ENCODE results near the gene DPH1. TPM values are rescaled to one million over a fixed set of nuclear protein-coding genes. Genes with fewer than 3 reads are reported as not detected.

Gene DPH1
- total and polyA plus RNA-seq, 4 donors, result 9.8 to 24.6 (median 19.4) TPM

- Histone ChIP-seq H3K4me1 (ENCODE audit: control insufficient read depth in 4 of 4, insufficient read depth in 4 of 4, low read length in 3 of 4) (peaks cover 27 to 69% (median 48%) of the 10 kb centered on the region in 4 donors), H3K27me3 (ENCODE audit: control insufficient read depth in 4 of 4, insufficient read depth in 4 of 4, low read length in 3 of 4) (no peaks in the 10 kb centered on the region), H3K9ac (ENCODE audit: low read depth in 1 of 2, low read length in 2 of 2) (no peak overlapping the region), H3K4me3 (ENCODE audit: low read depth in 1 of 3, low read length in 3 of 3) (peak overlapping the region in 2 of 3 donors; percentile 32 to 33), H3K27ac (ENCODE audit: low read depth in 1 of 2, low read length in 2 of 2) (peak overlapping the region; percentile 19 to 83), H3K36me3 (ENCODE audit: control insufficient read depth in 4 of 4, insufficient read depth in 3 of 4, low read depth in 1 of 4, low read length in 3 of 4) (no peaks in the 10 kb centered on the region), H3K9me3 (ENCODE audit: control insufficient read depth in 4 of 4, low read length in 3 of 4) (no peaks in the 10 kb centered on the region)
- 49% methylated on average over 9 of the region's 9 CpGs for WGBS
- DNase-seq (ENCODE audit: low spot score), result no peak
- TF ChIP-seq HNF4G (IDR thresholded peaks at IDR 0.05), result no peak
- TF ChIP-seq ATF3 (IDR thresholded peaks at IDR 0.05), result no peak
- no peak for TF ChIP-seq ZBTB33 (IDR thresholded peaks at IDR 0.05)
- no peak for TF ChIP-seq FOXA2 (IDR thresholded peaks at IDR 0.05)
- TF ChIP-seq RXRA (IDR thresholded peaks at IDR 0.05), result no peak
Measured at GRCh38 chr17:1996800-1997288, 33.1 kb upstream of the DPH1 start.

DNA sequence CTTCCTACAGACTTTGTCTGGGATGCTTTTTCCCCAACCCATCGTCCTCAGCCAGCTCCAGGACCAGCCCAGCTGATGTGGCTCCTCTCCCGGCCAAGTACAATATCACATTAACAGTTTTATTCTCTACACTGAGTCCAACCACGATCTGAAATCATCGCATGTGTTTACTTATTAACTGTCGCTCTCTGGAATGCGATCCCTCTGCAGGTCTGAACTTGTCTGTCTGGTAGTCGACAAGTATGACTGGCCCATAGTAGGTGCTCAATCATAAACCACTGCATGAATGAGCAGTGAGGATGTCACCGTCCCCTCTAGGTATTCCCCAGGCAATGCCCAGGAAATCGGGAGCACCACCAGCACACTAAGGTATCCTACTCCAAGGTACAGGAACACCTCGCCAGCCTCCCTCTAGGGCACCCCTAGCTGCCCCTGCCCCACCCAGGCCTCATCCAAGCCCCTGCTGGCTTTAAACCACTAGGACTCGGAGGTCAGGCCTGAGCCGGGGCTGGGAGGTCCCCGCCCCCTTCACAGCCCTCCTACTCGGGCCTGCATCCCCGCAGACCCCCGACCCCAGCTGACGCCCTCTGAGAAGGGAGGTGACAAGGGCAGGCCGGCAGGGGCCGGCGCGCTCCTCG is 32.5 kb upstream of the DPH1 start:
- H3K4me1 ChIP-seq (ENCODE audit: control insufficient read depth in 4 of 4, insufficient read depth in 4 of 4, low read length in 3 of 4), result peaks cover 27 to 72% (median 51%) of the 10 kb centered on the region in 4 donors
- no peaks in the 10 kb centered on the region for H3K9me3 ChIP-seq (ENCODE audit: control insufficient read depth in 4 of 4, low read length in 3 of 4)
- peak; percentile 31 for TF ChIP-seq FOXA2 (IDR thresholded peaks at IDR 0.05)
- TF ChIP-seq EGR1 (IDR thresholded peaks at IDR 0.05; ENCODE audit: low read depth in 2 of 2), result no peak
- TF ChIP-seq SP1 (IDR thresholded peaks at IDR 0.05), result peak; percentile 46
- peak; percentile 31 to 43 for TF ChIP-seq HNF4A (conservative IDR thresholded peaks at IDR 0.05)
- TF ChIP-seq TAF1 (conservative IDR thresholded peaks at IDR 0.05), result peak; percentile 77
- TF ChIP-seq RXRA (IDR thresholded peaks at IDR 0.05), result peak in 1 of 2 donors; percentile 55
- TF ChIP-seq YY1 (IDR thresholded peaks at IDR 0.05), result no peak
- TF ChIP-seq JUND (IDR thresholded peaks at IDR 0.05), result no peak
- peak in 1 of 2 donors; percentile 64 for TF ChIP-seq RAD21 (IDR thresholded peaks at IDR 0.05)
- TF ChIP-seq, protein P1, sequence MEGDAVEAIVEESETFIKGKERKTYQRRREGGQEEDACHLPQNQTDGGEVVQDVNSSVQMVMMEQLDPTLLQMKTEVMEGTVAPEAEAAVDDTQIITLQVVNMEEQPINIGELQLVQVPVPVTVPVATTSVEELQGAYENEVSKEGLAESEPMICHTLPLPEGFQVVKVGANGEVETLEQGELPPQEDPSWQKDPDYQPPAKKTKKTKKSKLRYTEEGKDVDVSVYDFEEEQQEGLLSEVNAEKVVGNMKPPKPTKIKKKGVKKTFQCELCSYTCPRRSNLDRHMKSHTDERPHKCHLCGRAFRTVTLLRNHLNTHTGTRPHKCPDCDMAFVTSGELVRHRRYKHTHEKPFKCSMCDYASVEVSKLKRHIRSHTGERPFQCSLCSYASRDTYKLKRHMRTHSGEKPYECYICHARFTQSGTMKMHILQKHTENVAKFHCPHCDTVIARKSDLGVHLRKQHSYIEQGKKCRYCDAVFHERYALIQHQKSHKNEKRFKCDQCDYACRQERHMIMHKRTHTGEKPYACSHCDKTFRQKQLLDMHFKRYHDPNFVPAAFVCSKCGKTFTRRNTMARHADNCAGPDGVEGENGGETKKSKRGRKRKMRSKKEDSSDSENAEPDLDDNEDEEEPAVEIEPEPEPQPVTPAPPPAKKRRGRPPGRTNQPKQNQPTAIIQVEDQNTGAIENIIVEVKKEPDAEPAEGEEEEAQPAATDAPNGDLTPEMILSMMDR (IDR thresholded peaks at IDR 0.05; ENCODE audit: low read depth, low read length, missing input control), result peak; percentile 15
- no peak for DNase-seq (ENCODE audit: low spot score)
- no peaks in the 10 kb centered on the region for H3K27me3 ChIP-seq (ENCODE audit: control insufficient read depth in 4 of 4, insufficient read depth in 4 of 4, low read length in 3 of 4)
- 22% methylated on average over 22 of the region's 22 CpGs for WGBS
- no peaks in the 10 kb centered on the region for H3K36me3 ChIP-seq (ENCODE audit: control insufficient read depth in 4 of 4, insufficient read depth in 3 of 4, low read depth in 1 of 4, low read length in 3 of 4)
- H3K4me3 ChIP-seq (ENCODE audit: low read depth in 1 of 3, low read length in 3 of 3), result peak overlapping the region; percentile 5 to 82 (median 37)
- no peak overlapping the region for H3K9ac ChIP-seq (ENCODE audit: low read depth in 1 of 2, low read length in 2 of 2)
- H3K27ac ChIP-seq (ENCODE audit: low read depth in 1 of 2, low read length in 2 of 2), result peak overlapping the region; percentile 80 to 83

Measured in liver (tissue), 9 donors.